Activated naive CD8-positive, alpha-beta T cell treated with anti-CD3 and anti-CD28 coated beads for 36 hours (primary cell): ENCODE measurements around the gene SEC24B. TPM values are rescaled to one million over a fixed set of nuclear protein-coding genes. Genes with fewer than 3 reads are reported as not detected.

Source experiments
- DNase-seq: peaks from one replicate; pipeline ENCODE4 v3.0.0; 2021
- H3K27ac Mint-ChIP-seq: one replicate; pipeline ENCODE4 v1.8.0; 2022; ENCODE audit warnings: mild to moderate bottlenecking, moderate library complexity, mixed read lengths
- H3K27me3 Mint-ChIP-seq: one replicate; pipeline ENCODE4 v1.8.0; 2022; ENCODE audit warnings: mild to moderate bottlenecking, mixed read lengths
- H3K36me3 Mint-ChIP-seq: one replicate; pipeline ENCODE4 v1.8.0; 2021; ENCODE audit warnings: mild to moderate bottlenecking, mixed read lengths
- H3K4me1 Mint-ChIP-seq: one replicate; pipeline ENCODE4 v1.8.0; 2021; ENCODE audit warnings: mixed read lengths
- H3K4me3 Mint-ChIP-seq: one replicate; pipeline ENCODE4 v1.8.0; 2022; ENCODE audit warnings: mild to moderate bottlenecking, moderate library complexity, mixed read lengths
- H3K9me3 Mint-ChIP-seq: one replicate; pipeline ENCODE4 v1.8.0; 2022; ENCODE audit warnings: mixed read lengths
- total RNA-seq, 2 experiments: library from RNA; stranded (reverse); gene quantifications; one replicate each; pipeline ENCODE4 v1.2.3, GENCODE V29; 2021

The SEC24B gene
- total RNA-seq, 2 experiments from 2014 or later = 22.9 to 23.9 TPM

- H3K27ac Mint-ChIP-seq = no peak overlapping the region
- no peak overlapping the region for H3K4me3 Mint-ChIP-seq
- no peaks in the 10 kb centered on the region for H3K4me1 Mint-ChIP-seq
- no peaks in the 10 kb centered on the region for H3K36me3 Mint-ChIP-seq
- no peak for DNase-seq
- no peaks in the 10 kb centered on the region for H3K27me3 Mint-ChIP-seq
- no peaks in the 10 kb centered on the region for H3K9me3 Mint-ChIP-seq
Observed at GRCh38 chr4:109414938-109415337, 18.7 kb upstream of the SEC24B start.

GRCh38 chr4:109418588-109418987, 15.0 kb upstream of the SEC24B start:
- no peak overlapping the region for H3K27ac Mint-ChIP-seq
- DNase-seq = no peak
- H3K27me3 Mint-ChIP-seq = no peaks in the 10 kb centered on the region
- H3K9me3 Mint-ChIP-seq = no peaks in the 10 kb centered on the region
- peaks cover 2% of the 10 kb centered on the region for H3K4me1 Mint-ChIP-seq
- no peak overlapping the region for H3K4me3 Mint-ChIP-seq
- no peaks in the 10 kb centered on the region for H3K36me3 Mint-ChIP-seq

GRCh38 chr4:109419679-109420078, 13.9 kb upstream of the SEC24B start:
- no peak for DNase-seq
- no peaks in the 10 kb centered on the region for H3K36me3 Mint-ChIP-seq
- no peak overlapping the region for H3K27ac Mint-ChIP-seq
- H3K4me1 Mint-ChIP-seq = peaks cover 2% of the 10 kb centered on the region
- no peaks in the 10 kb centered on the region for H3K9me3 Mint-ChIP-seq
- H3K27me3 Mint-ChIP-seq = no peaks in the 10 kb centered on the region
- H3K4me3 Mint-ChIP-seq = no peak overlapping the region

GRCh38 chr4:109424093-109424841, 9.3 kb upstream of the SEC24B start:
- Mint-ChIP-seq H3K9me3 (no peaks in the 10 kb centered on the region), H3K27ac (no peak overlapping the region), H3K27me3 (no peaks in the 10 kb centered on the region), H3K4me3 (no peak overlapping the region), H3K4me1 (peaks cover 3% of the 10 kb centered on the region), H3K36me3 (no peaks in the 10 kb centered on the region)
- DNase-seq = no peak

GRCh38 chr4:109425405-109425804, 8.2 kb upstream of the SEC24B start:
- peaks cover 8% of the 10 kb centered on the region for H3K36me3 Mint-ChIP-seq
- peaks cover 11% of the 10 kb centered on the region for H3K4me1 Mint-ChIP-seq
- no peak for DNase-seq
- no peaks in the 10 kb centered on the region for H3K27me3 Mint-ChIP-seq
- no peak overlapping the region for H3K27ac Mint-ChIP-seq
- H3K9me3 Mint-ChIP-seq = no peaks in the 10 kb centered on the region
- H3K4me3 Mint-ChIP-seq = no peak overlapping the region

- H3K4me1 Mint-ChIP-seq = peaks cover 16% of the 10 kb centered on the region
- H3K9me3 Mint-ChIP-seq = no peaks in the 10 kb centered on the region
- no peak for DNase-seq
- H3K36me3 Mint-ChIP-seq = peaks cover 14% of the 10 kb centered on the region
- no peak overlapping the region for H3K27ac Mint-ChIP-seq
- H3K27me3 Mint-ChIP-seq = no peaks in the 10 kb centered on the region
- H3K4me3 Mint-ChIP-seq = no peak overlapping the region
Observed at GRCh38 chr4:109429545-109429944, 4.1 kb upstream of the SEC24B start.

GRCh38 chr4:109432203-109432602, 1.4 kb upstream of the SEC24B start:
- H3K27me3 Mint-ChIP-seq = no peaks in the 10 kb centered on the region
- H3K4me1 Mint-ChIP-seq = peaks cover 40% of the 10 kb centered on the region
- no peak overlapping the region for H3K27ac Mint-ChIP-seq
- DNase-seq = no peak
- no peaks in the 10 kb centered on the region for H3K9me3 Mint-ChIP-seq
- H3K36me3 Mint-ChIP-seq = peaks cover 19% of the 10 kb centered on the region
- peak overlapping the region; percentile 43 for H3K4me3 Mint-ChIP-seq

- no peaks in the 10 kb centered on the region for H3K9me3 Mint-ChIP-seq
Observed at GRCh38 chr4:109432696-109433095, 919 bp upstream of the SEC24B start.

GRCh38 chr4:109434007-109434971, 674 bp downstream of the SEC24B start:
- H3K36me3 Mint-ChIP-seq = peaks cover 19% of the 10 kb centered on the region
- H3K27me3 Mint-ChIP-seq = no peaks in the 10 kb centered on the region
- H3K27ac Mint-ChIP-seq = peak overlapping the region; percentile 73
- H3K4me1 Mint-ChIP-seq = peaks cover 56% of the 10 kb centered on the region
- peak overlapping the region; percentile 86 for H3K4me3 Mint-ChIP-seq
- H3K9me3 Mint-ChIP-seq = no peaks in the 10 kb centered on the region
- peak; percentile 14 for DNase-seq

More at GRCh38 chr4:109432696-109433095, 919 bp upstream of the SEC24B start:
- Mint-ChIP-seq H3K4me1 (peaks cover 44% of the 10 kb centered on the region), H3K36me3 (peaks cover 19% of the 10 kb centered on the region), H3K27ac (peak overlapping the region; percentile 85), H3K4me3 (peak overlapping the region; percentile 81), H3K27me3 (no peaks in the 10 kb centered on the region)
- DNase-seq = no peak

GRCh38 chr4:109435635-109436034, 2.0 kb downstream of the SEC24B start:
- Mint-ChIP-seq H3K36me3 (peaks cover 9% of the 10 kb centered on the region), H3K4me1 (peaks cover 53% of the 10 kb centered on the region), H3K27ac (no peak overlapping the region), H3K27me3 (no peaks in the 10 kb centered on the region), H3K4me3 (peak overlapping the region; percentile 86), H3K9me3 (no peaks in the 10 kb centered on the region)
- DNase-seq = no peak

GRCh38 chr4:109436504-109436903, 2.9 kb downstream of the SEC24B start:
- Mint-ChIP-seq H3K27ac (no peak overlapping the region), H3K4me3 (peak overlapping the region; percentile 11)

GRCh38 chr4:109440948-109441347, 7.3 kb downstream of the SEC24B start:
- no peak for DNase-seq
- Mint-ChIP-seq H3K9me3 (no peaks in the 10 kb centered on the region), H3K4me3 (no peak overlapping the region), H3K27ac (no peak overlapping the region), H3K4me1 (peaks cover 66% of the 10 kb centered on the region), H3K27me3 (no peaks in the 10 kb centered on the region), H3K36me3 (peaks cover 19% of the 10 kb centered on the region)

More at GRCh38 chr4:109436504-109436903, 2.9 kb downstream of the SEC24B start:
- no peaks in the 10 kb centered on the region for H3K9me3 Mint-ChIP-seq
- DNase-seq = no peak
- peaks cover 60% of the 10 kb centered on the region for H3K4me1 Mint-ChIP-seq
- H3K36me3 Mint-ChIP-seq = peaks cover 6% of the 10 kb centered on the region
- H3K27me3 Mint-ChIP-seq = no peaks in the 10 kb centered on the region

- peaks cover 24% of the 10 kb centered on the region for H3K36me3 Mint-ChIP-seq
- DNase-seq = no peak
- H3K27me3 Mint-ChIP-seq = no peaks in the 10 kb centered on the region
- no peaks in the 10 kb centered on the region for H3K9me3 Mint-ChIP-seq
- no peak overlapping the region for H3K4me3 Mint-ChIP-seq
- H3K4me1 Mint-ChIP-seq = peaks cover 64% of the 10 kb centered on the region
- no peak overlapping the region for H3K27ac Mint-ChIP-seq
Observed at GRCh38 chr4:109441862-109442458, 8.3 kb downstream of the SEC24B start.

- Mint-ChIP-seq H3K4me1 (peaks cover 51% of the 10 kb centered on the region), H3K27ac (no peak overlapping the region)
Observed at GRCh38 chr4:109444182-109444844, 10.7 kb downstream of the SEC24B start.

More at GRCh38 chr4:109444182-109444844, 10.7 kb downstream of the SEC24B start:
- DNase-seq = no peak
- Mint-ChIP-seq H3K9me3 (no peaks in the 10 kb centered on the region), H3K27me3 (no peaks in the 10 kb centered on the region), H3K36me3 (peaks cover 35% of the 10 kb centered on the region), H3K4me3 (no peak overlapping the region)
